HepG2 (cell line): ENCODE data around the gene ANTKMT. TPM values are rescaled to one million over a fixed set of nuclear protein-coding genes. Genes with fewer than 3 reads are reported as not detected.

Experiments
- ATRX ChIP-seq: sonication (generic); formaldehyde crosslinking; IDR thresholded peaks from 2 replicates; pipeline ENCODE4 v1.4.0; 2020; ENCODE audit warnings: missing genetic modification reagents, borderline replicate concordance
- CHD2 ChIP-seq: IDR thresholded peaks from 2 replicates; pipeline ENCODE4 v1.6.1; 2011; ENCODE audit warnings: low read depth, low read length, improper control_type of control experiment
- FOXK1 ChIP-seq: sonication (generic); formaldehyde crosslinking; IDR thresholded peaks from 2 replicates; pipeline ENCODE4 v1.4.0; 2020; ENCODE audit warnings: low read depth, missing genetic modification reagents, borderline replicate concordance
- FOXP4 ChIP-seq: sonication (generic); formaldehyde crosslinking; IDR thresholded peaks from 2 replicates; pipeline ENCODE4 v1.4.0; 2020; ENCODE audit warnings: missing genetic modification reagents
- HNRNPH1 ChIP-seq: fragments of 200-400 bp; formaldehyde crosslinking; optimal IDR thresholded peaks from 2 replicates; pipeline ENCODE3; 2017; ENCODE audit warnings: mild to moderate bottlenecking, low read depth, low read length
- KLF12 ChIP-seq: sonication (generic); formaldehyde crosslinking; IDR thresholded peaks from 2 replicates; pipeline ENCODE4 v1.4.0; 2020; ENCODE audit warnings: missing genetic modification reagents, borderline replicate concordance
- REL ChIP-seq: sonication (generic); formaldehyde crosslinking; conservative IDR thresholded peaks from 2 replicates; pipeline ENCODE4 v1.8.0; 2022; ENCODE audit warnings: mild to moderate bottlenecking, missing genetic modification reagents, moderate library complexity
- RNF2 ChIP-seq: fragments of 450-650 bp; conservative IDR thresholded peaks from 2 replicates; pipeline ENCODE4 v1.6.1; 2016; ENCODE audit warnings: low read depth
- TFDP1 ChIP-seq: IDR thresholded peaks from 2 replicates; pipeline ENCODE4 v1.6.1; 2016; ENCODE audit warnings: missing compliant biosample characterization, missing genetic modification reagents, borderline replicate concordance
- ZBTB38 ChIP-seq: sonication (generic); formaldehyde crosslinking; IDR thresholded peaks from 2 replicates; pipeline ENCODE4 v1.5.1; 2020; ENCODE audit warnings: mild to moderate bottlenecking, missing genetic modification reagents
- ZFP41 ChIP-seq: sonication (generic); formaldehyde crosslinking; IDR thresholded peaks from 2 replicates; pipeline ENCODE4 v1.4.0; 2020; ENCODE audit warnings: mild to moderate bottlenecking, missing genetic modification reagents, borderline replicate concordance
- ZKSCAN8 ChIP-seq: IDR thresholded peaks from 2 replicates; pipeline ENCODE4 v1.6.1; 2016; ENCODE audit warnings: borderline replicate concordance, missing genetic modification reagents, missing compliant biosample characterization
- ZMAT5 ChIP-seq: sonication (generic); formaldehyde crosslinking; IDR thresholded peaks from 2 replicates; pipeline ENCODE4 v1.5.0; 2020; ENCODE audit warnings: mild to moderate bottlenecking, low read depth, missing genetic modification reagents, borderline replicate concordance
- ZNF136 ChIP-seq: sonication (generic); formaldehyde crosslinking; IDR thresholded peaks from 2 replicates; pipeline ENCODE4 v1.8.1; 2022; ENCODE audit warnings: low read depth, mild to moderate bottlenecking, moderate library complexity, missing genetic modification reagents
- ZNF274 ChIP-seq: sonication (generic); formaldehyde crosslinking; IDR thresholded peaks from 2 replicates; pipeline ENCODE4 v1.5.1; 2020; ENCODE audit warnings: mild to moderate bottlenecking, missing genetic modification reagents
- ZNF331 ChIP-seq: sonication (generic); formaldehyde crosslinking; IDR thresholded peaks from 2 replicates; pipeline ENCODE4 v1.4.0; 2020; ENCODE audit warnings: missing genetic modification reagents
- ZNF44 ChIP-seq: sonication (generic); formaldehyde crosslinking; IDR thresholded peaks from 2 replicates; pipeline ENCODE4 v1.5.1; 2020; ENCODE audit warnings: mild to moderate bottlenecking, missing genetic modification reagents
- ZNF496 ChIP-seq: sonication (generic); formaldehyde crosslinking; IDR thresholded peaks from 2 replicates; pipeline ENCODE4 v1.8.1; 2023; ENCODE audit warnings: mild to moderate bottlenecking, moderate library complexity, missing genetic modification reagents; ENCODE audit not compliant: insufficient replicate concordance
- ZNF766 ChIP-seq: sonication (generic); formaldehyde crosslinking; IDR thresholded peaks from 2 replicates; pipeline ENCODE4 v1.5.0; 2020; ENCODE audit warnings: missing genetic modification reagents, borderline replicate concordance
- ZSCAN25 ChIP-seq: sonication (generic); formaldehyde crosslinking; IDR thresholded peaks from 2 replicates; pipeline ENCODE4 v1.8.0; 2022; ENCODE audit warnings: mild to moderate bottlenecking, missing genetic modification reagents
- polyA plus RNA-seq, 8 experiments: library from polyadenylated mRNA; depleted of rRNA in 3 of 8; stranded (reverse) in 7 of 8; unstranded in 1 of 8; fragments of >200 nt; fragmentation: Illumina TruSeq in 4 of 8; extraction: Trizol in 4 of 8; gene quantifications; 2 replicates each; pipeline versions ENCODE4 v1.2.1 to v1.2.3, GENCODE V29; 2011 to 2016; ENCODE audit warnings: low read depth in 4 of 8, missing spikeins in 1 of 8, mixed read lengths in 1 of 8; ENCODE audit not compliant: insufficient read depth in 1 of 8
- total RNA-seq, 5 experiments: library from RNA; depleted of rRNA; stranded (reverse); fragments of >200 nt; fragmentation: Illumina TruSeq; extraction: Trizol; gene quantifications; 2 replicates each; pipeline ENCODE4 v1.2.3, GENCODE V29; 2016; ENCODE audit warnings: low read depth in 1 of 5
- TF ChIP-seq, protein P1 (sequence below): sonication (generic); formaldehyde crosslinking; IDR thresholded peaks from 2 replicates; pipeline ENCODE4 v1.5.0; 2020; ENCODE audit warnings: missing genetic modification reagents
- TF ChIP-seq, protein P2 (sequence below): sonication (generic); formaldehyde crosslinking; IDR thresholded peaks from 2 replicates; pipeline ENCODE4 v1.4.0; 2020; ENCODE audit warnings: missing genetic modification reagents, low read depth, mild to moderate bottlenecking, borderline replicate concordance

The ANTKMT gene
- total and polyA plus RNA-seq, 2 of the 13 experiments (the other 11 are each of a cell fraction or from before 2014, with no cell fraction given): 7.5 to 47.8 TPM

GRCh38 chr16:679814-680624 lies 40.9 kb upstream of the ANTKMT start, which contains the start of gene STUB1 (continued):
- TF ChIP-seq ATRX (no peak), ZSCAN25 (CRISPR knock-in tag) (no peak), ZNF274 (CRISPR knock-in tag) (no peak), TFDP1 (CRISPR knock-in tag) (0 out of 2 replicates have a peak, but pooled peaks have one; percentile 22), HNRNPH1 (no peak), ZNF766 (CRISPR knock-in tag) (no peak), ZNF331 (no peak), ZFP41 (CRISPR knock-in tag) (no peak), ZNF136 (no peak), ZKSCAN8 (CRISPR knock-in tag) (no peak), REL (CRISPR knock-in tag) (no peak), FOXK1 (no peak), CHD2 (no peak), ZNF496 (no peak), RNF2 (no peak), ZMAT5 (CRISPR knock-in tag) (no peak), FOXP4 (no peak), ZBTB38 (CRISPR knock-in tag) (peak; percentile 46), KLF12 (0 out of 2 replicates have a peak, but pooled peaks have one; percentile 46), ZNF44 (CRISPR knock-in tag) (no peak)
- TF ChIP-seq, protein P1, sequence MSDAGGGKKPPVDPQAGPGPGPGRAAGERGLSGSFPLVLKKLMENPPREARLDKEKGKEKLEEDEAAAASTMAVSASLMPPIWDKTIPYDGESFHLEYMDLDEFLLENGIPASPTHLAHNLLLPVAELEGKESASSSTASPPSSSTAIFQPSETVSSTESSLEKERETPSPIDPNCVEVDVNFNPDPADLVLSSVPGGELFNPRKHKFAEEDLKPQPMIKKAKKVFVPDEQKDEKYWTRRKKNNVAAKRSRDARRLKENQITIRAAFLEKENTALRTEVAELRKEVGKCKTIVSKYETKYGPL: no peak
- TF ChIP-seq, protein P2, sequence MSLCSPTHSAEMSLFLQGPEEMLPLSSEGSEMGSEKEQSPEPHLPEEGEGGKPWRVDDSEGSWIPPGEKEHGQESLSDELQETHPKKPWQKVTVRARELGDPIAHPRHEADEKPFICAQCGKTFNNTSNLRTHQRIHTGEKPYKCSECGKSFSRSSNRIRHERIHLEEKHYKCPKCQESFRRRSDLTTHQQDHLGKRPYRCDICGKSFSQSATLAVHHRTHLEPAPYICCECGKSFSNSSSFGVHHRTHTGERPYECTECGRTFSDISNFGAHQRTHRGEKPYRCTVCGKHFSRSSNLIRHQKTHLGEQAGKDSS (CRISPR knock-in tag): no peak
